PC-9 (cell line): ENCODE data around the gene C2orf68.

Experiments used
- EZH2 ChIP-seq: fragments of 200-600 bp; sonication (generic); IDR thresholded peaks from 2 replicates; pipeline ENCODE4 v1.8.0; 2017; ENCODE audit warnings: antibody characterized with exemption, low read depth
- TF ChIP-seq, protein P1 (sequence below): fragments of 200-600 bp; sonication (generic); conservative IDR thresholded peaks from 2 replicates; pipeline ENCODE4 v1.6.1; 2017; ENCODE audit warnings: mixed run types, antibody characterized with exemption, mild to moderate bottlenecking, moderate library complexity

DNA sequence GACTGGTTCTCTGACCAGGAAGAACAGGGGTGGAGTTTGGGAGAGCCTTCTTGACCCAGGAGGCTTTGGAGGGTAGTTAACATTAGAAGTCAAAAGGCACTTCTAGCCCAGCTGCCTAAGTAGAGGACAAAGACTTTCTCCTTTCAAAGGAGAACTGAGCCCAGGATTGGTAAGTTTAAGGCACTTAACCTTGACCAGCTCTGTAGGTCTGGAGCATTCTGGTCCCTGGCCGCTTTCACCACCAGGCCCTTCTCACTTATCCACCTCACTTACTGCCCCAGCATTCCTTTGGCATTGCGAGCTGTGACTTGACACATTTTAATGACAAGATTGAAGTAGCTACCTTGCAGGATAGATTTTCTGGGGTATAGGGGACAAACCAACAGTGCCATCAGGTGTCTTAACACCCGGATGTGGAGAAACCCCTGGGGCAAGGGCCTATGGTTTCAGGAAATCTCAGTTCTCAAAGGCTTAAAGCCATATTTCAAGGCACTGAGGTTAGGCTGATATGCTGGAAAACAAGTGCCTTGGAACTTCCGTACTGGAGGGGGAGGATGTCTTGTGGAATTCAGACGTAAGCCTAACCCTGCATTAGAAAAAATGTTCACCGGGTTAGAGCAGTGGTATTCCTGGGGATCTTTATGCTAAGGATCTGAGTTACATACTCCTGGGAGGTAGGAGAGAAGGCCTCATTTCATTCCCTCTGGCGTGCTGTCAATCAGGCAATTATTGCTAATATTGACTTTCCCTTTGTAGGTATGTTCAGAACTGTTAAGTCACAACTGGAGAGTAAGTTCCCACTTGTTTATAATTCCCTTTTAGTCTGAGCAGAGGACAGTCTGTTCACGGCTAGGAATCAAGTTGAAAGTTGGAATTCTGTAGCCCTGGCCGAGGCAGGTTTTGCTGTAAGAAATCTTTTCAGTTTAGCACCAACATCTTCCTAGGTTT, 4.3 kb downstream of the C2orf68 start:
- TF ChIP-seq, protein P1, sequence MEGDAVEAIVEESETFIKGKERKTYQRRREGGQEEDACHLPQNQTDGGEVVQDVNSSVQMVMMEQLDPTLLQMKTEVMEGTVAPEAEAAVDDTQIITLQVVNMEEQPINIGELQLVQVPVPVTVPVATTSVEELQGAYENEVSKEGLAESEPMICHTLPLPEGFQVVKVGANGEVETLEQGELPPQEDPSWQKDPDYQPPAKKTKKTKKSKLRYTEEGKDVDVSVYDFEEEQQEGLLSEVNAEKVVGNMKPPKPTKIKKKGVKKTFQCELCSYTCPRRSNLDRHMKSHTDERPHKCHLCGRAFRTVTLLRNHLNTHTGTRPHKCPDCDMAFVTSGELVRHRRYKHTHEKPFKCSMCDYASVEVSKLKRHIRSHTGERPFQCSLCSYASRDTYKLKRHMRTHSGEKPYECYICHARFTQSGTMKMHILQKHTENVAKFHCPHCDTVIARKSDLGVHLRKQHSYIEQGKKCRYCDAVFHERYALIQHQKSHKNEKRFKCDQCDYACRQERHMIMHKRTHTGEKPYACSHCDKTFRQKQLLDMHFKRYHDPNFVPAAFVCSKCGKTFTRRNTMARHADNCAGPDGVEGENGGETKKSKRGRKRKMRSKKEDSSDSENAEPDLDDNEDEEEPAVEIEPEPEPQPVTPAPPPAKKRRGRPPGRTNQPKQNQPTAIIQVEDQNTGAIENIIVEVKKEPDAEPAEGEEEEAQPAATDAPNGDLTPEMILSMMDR: no peak
- no peak for TF ChIP-seq EZH2
